Ishikawa (cell line): ENCODE measurements around the gene ROS1.

Experiments used
- CEBPB ChIP-seq: IDR thresholded peaks from 2 replicates; pipeline ENCODE4 v1.6.1; 2012
- CREB1 ChIP-seq: IDR thresholded peaks from 2 replicates; pipeline ENCODE4 v1.6.1; 2012; ENCODE audit warnings: low read depth
- EGR1 ChIP-seq: IDR thresholded peaks from 2 replicates; pipeline ENCODE4 v1.6.1; 2012
- EP300 ChIP-seq: IDR thresholded peaks from 2 replicates; pipeline ENCODE4 v1.6.1; 2012; ENCODE audit warnings: borderline replicate concordance
- FOXM1 ChIP-seq: IDR thresholded peaks from 2 replicates; pipeline ENCODE4 v1.6.1; 2012; ENCODE audit warnings: low read depth, borderline replicate concordance
- MAX ChIP-seq: IDR thresholded peaks from 2 replicates; pipeline ENCODE4 v1.6.1; 2012
- NFIC ChIP-seq: IDR thresholded peaks from 2 replicates; pipeline ENCODE4 v1.6.1; 2012
- RAD21 ChIP-seq: IDR thresholded peaks from 2 replicates; pipeline ENCODE4 v1.6.1; 2012; ENCODE audit warnings: low read depth
- REST ChIP-seq: IDR thresholded peaks from 2 replicates; pipeline ENCODE4 v1.6.1; 2012; ENCODE audit warnings: low read depth, mild to moderate bottlenecking
- TAF1 ChIP-seq: IDR thresholded peaks from 2 replicates; pipeline ENCODE4 v1.6.1; 2012; ENCODE audit warnings: low read depth, mild to moderate bottlenecking
- TCF12 ChIP-seq: IDR thresholded peaks from 2 replicates; pipeline ENCODE4 v1.6.1; 2012; ENCODE audit warnings: low read depth
- TEAD4 ChIP-seq: IDR thresholded peaks from 2 replicates; pipeline ENCODE4 v1.6.1; 2012
- USF1 ChIP-seq: IDR thresholded peaks from 2 replicates; pipeline ENCODE4 v1.6.1; 2012
- YY1 ChIP-seq: IDR thresholded peaks from 2 replicates; pipeline ENCODE4 v1.6.1; 2012; ENCODE audit warnings: low read depth
- ZBTB7A ChIP-seq: IDR thresholded peaks from 2 replicates; pipeline ENCODE4 v1.6.1; 2012; ENCODE audit warnings: low read depth

ROS1 gene

GRCh38 chr6:117329926-117330325, 95.8 kb downstream of the ROS1 start:
- TF ChIP-seq REST (no peak), MAX (no peak), USF1 (no peak), CREB1 (no peak), EGR1 (no peak), TAF1 (no peak), TEAD4 (no peak), TCF12 (no peak), CEBPB (no peak), NFIC (no peak), EP300 (no peak)

- no peak for TF ChIP-seq RAD21
Measured at GRCh38 chr6:117328500-117328899, 97.2 kb downstream of the ROS1 start.

GRCh38 chr6:117328005-117328389, 97.7 kb downstream of the ROS1 start:
- no peak for TF ChIP-seq EGR1
- TF ChIP-seq NFIC, result no peak
- TF ChIP-seq TAF1, result no peak
- no peak for TF ChIP-seq YY1
- TF ChIP-seq CREB1, result no peak
- TF ChIP-seq FOXM1, result no peak
- no peak for TF ChIP-seq EP300
- no peak for TF ChIP-seq TEAD4
- TF ChIP-seq TCF12, result no peak
- TF ChIP-seq MAX, result no peak

GRCh38 chr6:117327149-117328004, 98.4 kb downstream of the ROS1 start:
- TF ChIP-seq YY1, result no peak
- TF ChIP-seq REST, result no peak
- TF ChIP-seq TCF12, result no peak
- no peak for TF ChIP-seq ZBTB7A
- no peak for TF ChIP-seq NFIC
- no peak for TF ChIP-seq MAX
- TF ChIP-seq FOXM1, result no peak
- no peak for TF ChIP-seq CEBPB
- TF ChIP-seq EGR1, result no peak
- TF ChIP-seq TEAD4, result no peak
- no peak for TF ChIP-seq TAF1
- no peak for TF ChIP-seq EP300
- no peak for TF ChIP-seq CREB1
- TF ChIP-seq RAD21, result no peak
- TF ChIP-seq USF1, result no peak

GRCh38 chr6:117326396-117326795, 99.3 kb downstream of the ROS1 start:
- no peak for TF ChIP-seq CREB1
- no peak for TF ChIP-seq YY1
- no peak for TF ChIP-seq REST
- TF ChIP-seq FOXM1, result no peak
- TF ChIP-seq ZBTB7A, result no peak
- TF ChIP-seq TAF1, result no peak
- no peak for TF ChIP-seq RAD21
- no peak for TF ChIP-seq MAX
- no peak for TF ChIP-seq EGR1
- TF ChIP-seq CEBPB, result no peak
- no peak for TF ChIP-seq USF1
- no peak for TF ChIP-seq TEAD4
